ENCODE measurements around the gene TEDDM1. TPM values are rescaled to one million over a fixed set of nuclear protein-coding genes. Genes with fewer than 3 reads are reported as not detected.

TEDDM1 gene
- total and polyA plus RNA-seq, 10 of the 15 experiments (the other 5 are each of a cell fraction or from before 2014, with no cell fraction given) = 0.11 TPM; not detected in 9

- SMC1A ChIA-PET (ENCODE audit: uncharacterized antibody, unreplicated experiment) = interaction anchor here (1.0 to 5.6 kb wide), 6 partner anchors 9 to 242 kb away, joined by 3 to 42 read pairs (median 4); no protein-coding TSS in a partner anchor
- Histone ChIP-seq H3K4me3 (no peak overlapping the region), H3K79me2 (ENCODE audit: control insufficient read depth, insufficient read depth, low read length) (peaks cover 7% of the 10 kb centered on the region), H3K27ac (ENCODE audit: control insufficient read depth, insufficient read depth) (no peak overlapping the region), H3K4me1 (ENCODE audit: control insufficient read depth, insufficient read depth, low read length) (peaks cover 11% of the 10 kb centered on the region), H3K27me3 (replicated peaks in 1 of 2; ENCODE audit: control insufficient read depth in 2 of 2, insufficient read depth in 2 of 2, low read length in 1 of 2) (no peaks in the 10 kb centered on the region), H3K9me3 (replicated peaks; ENCODE audit: control insufficient read depth, insufficient read depth, low read length) (no peaks in the 10 kb centered on the region), H2AFZ (ENCODE audit: control insufficient read depth, low read depth, low read length) (no peak overlapping the region), H4K20me1 (ENCODE audit: control insufficient read depth, insufficient read depth) (no peaks in the 10 kb centered on the region), H3K4me2 (ENCODE audit: control insufficient read depth, insufficient read depth) (no peak overlapping the region), H3K9ac (ENCODE audit: control insufficient read depth, insufficient read depth, low read length) (no peak overlapping the region), H3K36me3 (ENCODE audit: control insufficient read depth in 2 of 2, insufficient read depth in 2 of 2, low read length in 1 of 2) (peaks cover 0 to 5% of the 10 kb centered on the region in 2 experiments; a peak in 3 of 4 replicates)
- CTCF ChIA-PET = interaction anchor here (1.3 to 2.8 kb wide), 3 partner anchors 9 to 244 kb away, joined by 3 to 12 read pairs (median 5); no protein-coding TSS in a partner anchor
- RAD21 ChIA-PET (ENCODE audit: unreplicated experiment) = interaction anchor here (4.0 kb wide), 1 partner anchor 244 kb away, joined by 24 read pairs; no protein-coding TSS in a partner anchor
- in situ Hi-C loops (cut with MboI) = no loop called here
- DNase-seq (ENCODE audit: low read depth, low spot score) = no peak
- no TSS peak for BruUV-seq (replicated peaks)
- POLR2A ChIA-PET = interaction anchor here (0.6 kb wide), 1 partner anchor 40 kb away, joined by 3 read pairs; no protein-coding TSS in a partner anchor
- intact Hi-C loops (cut with micrococcal nuclease; ENCODE audit: unreplicated experiment) = no loop called here
- no peak for FAIRE-seq
- no peak for TF ChIP-seq PRDM15 (CRISPR knock-in tag; IDR thresholded peaks at IDR 0.05)
- no peak for TF ChIP-seq PBX3 (IDR thresholded peaks at IDR 0.05; ENCODE audit: insufficient replicate concordance, low read depth, low read length)
- no peak for TF ChIP-seq PKNOX1 (IDR thresholded peaks at IDR 0.05)
- TF ChIP-seq TCF12 (IDR thresholded peaks at IDR 0.05; ENCODE audit: low read depth, low read length) = no peak
- TF ChIP-seq BMI1 (IDR thresholded peaks at IDR 0.05; ENCODE audit: borderline replicate concordance) = no peak
- TF ChIP-seq USF1 (IDR thresholded peaks at IDR 0.05; ENCODE audit: borderline replicate concordance, extremely low read length, insufficient read depth, low read depth, low read length) = no peak
- no peak for TF ChIP-seq PAX8 (IDR thresholded peaks at IDR 0.05)
- no peak for TF ChIP-seq CHD2 (IDR thresholded peaks at IDR 0.05; ENCODE audit: borderline replicate concordance, low read depth, low read length)
- no peak for TF ChIP-seq MTA3 (IDR thresholded peaks at IDR 0.05; ENCODE audit: borderline replicate concordance, low read length)
- no peak for TF ChIP-seq MXI1 (IDR thresholded peaks at IDR 0.05; ENCODE audit: low read depth, low read length)
- 69% methylated on average over 2 of the region's 2 CpGs for WGBS (ENCODE audit: insufficient coverage, insufficient replicate concordance, low lambda C conversion rate, missing lambda C conversion rate)
- ATAC-seq = no peak
These were observed 12.9 kb downstream of the TEDDM1 start for GRCh38 chr1:182387566-182387965.
